Fibroblast of pulmonary artery (primary cell): ENCODE measurements around the gene XXYLT1.

Source experiments
- DNase-seq: peaks from one replicate; pipeline ENCODE4 v3.0.0-alpha.2; 2010; ENCODE audit warnings: low read depth
- H3K4me3 ChIP-seq: replicated peaks from 2 replicates; pipeline ENCODE4 v1.5.1; 2011; ENCODE audit warnings: low read depth, mild to moderate bottlenecking, control low read depth, low read length, moderate library complexity
- TF ChIP-seq, protein P1 (sequence below): IDR thresholded peaks from 2 replicates; pipeline ENCODE4 v1.5.1; 2011; ENCODE audit warnings: mild to moderate bottlenecking, control low read depth, low read length, inconsistent platforms; ENCODE audit errors: missing control alignments

Gene XXYLT1

DNA sequence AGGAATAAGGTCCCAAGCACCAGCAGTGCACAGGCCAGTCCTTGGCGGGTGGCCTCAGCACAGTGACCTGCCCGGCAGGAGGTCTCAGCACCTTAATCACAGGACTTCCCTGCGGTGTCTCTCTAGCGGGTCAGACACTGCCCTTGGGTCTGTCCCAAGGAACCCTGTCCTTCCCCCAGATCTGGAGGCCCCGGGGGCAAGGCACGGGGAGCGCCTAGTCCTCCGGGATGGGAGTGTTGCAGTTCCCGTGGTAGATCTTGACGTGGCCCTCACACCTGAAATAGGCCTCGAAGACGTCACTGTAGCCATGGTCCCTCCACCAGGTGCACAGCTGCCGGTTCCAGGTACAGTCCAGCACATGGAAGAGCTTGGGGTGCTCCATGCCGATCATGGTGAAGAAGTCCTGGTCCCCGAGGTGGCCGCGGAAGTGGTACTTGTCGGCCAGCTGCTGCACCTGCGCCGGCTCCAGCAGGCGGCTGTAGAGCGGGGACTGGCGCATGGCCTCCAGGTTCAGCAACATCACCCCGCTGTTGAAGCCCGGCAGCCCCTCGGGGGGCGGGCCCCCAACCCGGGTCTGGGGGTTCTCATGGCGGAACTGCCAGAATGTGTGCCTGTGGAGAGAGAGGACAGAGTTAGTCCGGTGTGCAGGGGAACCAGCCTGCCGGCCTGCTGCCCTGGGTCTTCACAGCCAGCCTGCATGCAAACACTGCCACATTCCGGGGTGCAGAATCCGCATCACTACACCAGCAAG lies 201.3 kb downstream of the XXYLT1 start:
- H3K4me3 ChIP-seq: no peak overlapping the region
- TF ChIP-seq, protein P1, sequence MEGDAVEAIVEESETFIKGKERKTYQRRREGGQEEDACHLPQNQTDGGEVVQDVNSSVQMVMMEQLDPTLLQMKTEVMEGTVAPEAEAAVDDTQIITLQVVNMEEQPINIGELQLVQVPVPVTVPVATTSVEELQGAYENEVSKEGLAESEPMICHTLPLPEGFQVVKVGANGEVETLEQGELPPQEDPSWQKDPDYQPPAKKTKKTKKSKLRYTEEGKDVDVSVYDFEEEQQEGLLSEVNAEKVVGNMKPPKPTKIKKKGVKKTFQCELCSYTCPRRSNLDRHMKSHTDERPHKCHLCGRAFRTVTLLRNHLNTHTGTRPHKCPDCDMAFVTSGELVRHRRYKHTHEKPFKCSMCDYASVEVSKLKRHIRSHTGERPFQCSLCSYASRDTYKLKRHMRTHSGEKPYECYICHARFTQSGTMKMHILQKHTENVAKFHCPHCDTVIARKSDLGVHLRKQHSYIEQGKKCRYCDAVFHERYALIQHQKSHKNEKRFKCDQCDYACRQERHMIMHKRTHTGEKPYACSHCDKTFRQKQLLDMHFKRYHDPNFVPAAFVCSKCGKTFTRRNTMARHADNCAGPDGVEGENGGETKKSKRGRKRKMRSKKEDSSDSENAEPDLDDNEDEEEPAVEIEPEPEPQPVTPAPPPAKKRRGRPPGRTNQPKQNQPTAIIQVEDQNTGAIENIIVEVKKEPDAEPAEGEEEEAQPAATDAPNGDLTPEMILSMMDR: no peak
- DNase-seq: no peak

GRCh38 chr3:195068084-195069080 lies 202.6 kb downstream of the XXYLT1 start:
- peak; percentile 13 for DNase-seq
- TF ChIP-seq, protein P1: no peak
- no peak overlapping the region for H3K4me3 ChIP-seq

GRCh38 chr3:195066441-195066841 lies 204.5 kb downstream of the XXYLT1 start:
- DNase-seq: no peak
- TF ChIP-seq, protein P1: no peak
- H3K4me3 ChIP-seq: no peak overlapping the region

DNA sequence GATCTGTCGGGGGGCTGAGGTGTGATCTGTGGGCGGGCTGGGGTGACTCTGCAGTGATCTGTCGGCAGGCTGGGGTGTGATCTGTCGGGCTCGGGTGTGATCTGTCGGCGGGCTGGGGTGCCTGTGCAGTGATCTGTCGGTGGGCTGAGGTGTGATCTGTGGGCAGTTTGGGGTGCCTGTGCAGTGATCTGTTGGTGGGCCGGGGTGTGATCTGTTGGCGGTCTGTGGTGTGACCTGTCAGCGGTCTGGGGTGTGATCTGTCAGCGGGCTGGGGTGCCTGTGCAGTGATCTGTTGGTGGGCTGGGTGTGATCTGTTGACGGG lies 205.1 kb downstream of the XXYLT1 start:
- TF ChIP-seq, protein P1: no peak
- no peak for DNase-seq
- H3K4me3 ChIP-seq: no peak overlapping the region

GRCh38 chr3:195065142-195065863 lies 205.7 kb downstream of the XXYLT1 start:
- DNase-seq: no peak
- H3K4me3 ChIP-seq: no peak overlapping the region
- TF ChIP-seq, protein P1: no peak

DNA sequence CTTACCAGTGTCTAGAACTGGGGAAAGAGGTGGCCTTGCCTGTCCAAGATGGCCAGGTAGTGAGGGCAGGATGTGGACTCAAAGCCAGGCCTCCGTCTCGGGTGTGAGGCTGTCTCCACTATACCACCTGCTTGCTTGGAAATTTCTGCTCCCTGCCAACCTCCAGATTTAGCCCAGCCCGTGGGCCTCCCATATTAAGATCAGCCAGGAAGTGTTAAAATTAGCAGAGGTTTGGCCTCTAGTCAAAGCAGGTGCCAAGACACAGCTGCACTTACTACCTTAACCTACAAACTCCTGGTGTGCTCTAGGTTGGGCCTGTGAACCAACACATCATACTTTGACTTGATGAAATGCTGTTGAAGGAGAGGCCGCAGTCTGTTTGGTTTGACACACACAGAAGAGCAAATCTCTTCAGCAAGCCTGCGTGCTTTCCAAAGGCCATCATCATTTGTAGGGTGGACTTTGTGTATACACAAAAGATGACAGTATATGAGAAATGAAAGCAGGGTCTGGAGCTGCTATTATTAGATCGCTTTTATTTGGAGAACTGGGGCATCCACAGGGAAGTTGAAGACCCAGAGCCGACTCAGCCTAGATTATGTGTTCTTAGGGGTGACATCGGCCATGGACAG lies 206.5 kb downstream of the XXYLT1 start:
- TF ChIP-seq, protein P1: no peak
- no peak for DNase-seq
- no peak overlapping the region for H3K4me3 ChIP-seq
